HG03571 (cell line): ENCODE results near the gene AIFM3.
"Not testable (repeated sequence)": the region's sequence is repeated elsewhere in the genome, so short reads cannot be mapped to it uniquely, and the experiment has no call there.

Experiments used
- ATAC-seq: cut with Tn5 transposase; IDR thresholded peaks from one replicate; pipeline ENCODE4 v1.9.1; 2021; ENCODE audit not compliant: unreplicated experiment

Gene AIFM3

DNA sequence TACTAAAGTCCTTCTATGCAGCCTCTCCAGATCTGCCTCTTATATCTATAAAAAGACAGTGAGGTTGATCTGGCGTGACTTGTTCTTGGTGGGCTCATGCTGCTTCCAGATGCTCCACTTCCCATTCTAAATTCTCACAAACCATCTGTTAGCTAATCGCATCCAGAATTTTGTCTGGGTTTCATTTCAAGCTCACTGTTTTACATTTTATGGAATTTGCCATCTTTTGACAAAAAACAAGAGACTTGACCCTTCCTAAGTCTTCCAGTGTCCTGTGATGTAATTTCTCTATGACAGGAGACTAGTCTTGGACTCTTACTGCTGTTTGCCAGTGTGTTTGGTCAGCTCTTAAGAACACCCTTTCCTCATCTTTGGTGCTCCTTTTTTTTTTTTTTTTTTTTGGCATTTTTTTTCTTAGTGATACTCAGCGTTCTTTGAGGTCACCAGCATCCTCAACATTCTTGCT lies 26.8 kb upstream of the AIFM3 start:
- ATAC-seq, result no peak

DNA sequence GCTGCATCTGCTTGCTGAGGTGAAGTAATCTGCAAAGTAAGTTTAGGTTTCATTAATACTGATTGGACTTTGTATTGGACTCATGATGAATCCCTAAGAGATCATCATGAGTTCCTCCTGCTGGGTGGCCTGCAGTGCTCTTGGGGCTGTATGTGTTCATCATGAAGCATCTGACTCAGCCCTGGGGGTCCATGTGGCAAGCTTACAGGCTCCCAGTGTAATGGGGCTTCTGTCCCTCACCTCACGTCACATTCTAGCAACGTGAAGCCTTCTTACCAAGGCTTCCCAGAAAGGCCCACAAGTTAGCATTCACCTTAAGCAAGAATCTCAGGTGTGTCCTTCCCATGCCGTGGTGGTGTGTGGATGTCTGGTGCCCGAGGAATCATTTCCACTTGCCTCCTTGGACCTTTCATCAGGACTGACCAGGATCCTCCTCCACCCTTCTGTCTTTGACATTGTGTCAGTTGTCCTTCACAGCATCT lies 26.1 kb upstream of the AIFM3 start:
- ATAC-seq, result no peak

DNA sequence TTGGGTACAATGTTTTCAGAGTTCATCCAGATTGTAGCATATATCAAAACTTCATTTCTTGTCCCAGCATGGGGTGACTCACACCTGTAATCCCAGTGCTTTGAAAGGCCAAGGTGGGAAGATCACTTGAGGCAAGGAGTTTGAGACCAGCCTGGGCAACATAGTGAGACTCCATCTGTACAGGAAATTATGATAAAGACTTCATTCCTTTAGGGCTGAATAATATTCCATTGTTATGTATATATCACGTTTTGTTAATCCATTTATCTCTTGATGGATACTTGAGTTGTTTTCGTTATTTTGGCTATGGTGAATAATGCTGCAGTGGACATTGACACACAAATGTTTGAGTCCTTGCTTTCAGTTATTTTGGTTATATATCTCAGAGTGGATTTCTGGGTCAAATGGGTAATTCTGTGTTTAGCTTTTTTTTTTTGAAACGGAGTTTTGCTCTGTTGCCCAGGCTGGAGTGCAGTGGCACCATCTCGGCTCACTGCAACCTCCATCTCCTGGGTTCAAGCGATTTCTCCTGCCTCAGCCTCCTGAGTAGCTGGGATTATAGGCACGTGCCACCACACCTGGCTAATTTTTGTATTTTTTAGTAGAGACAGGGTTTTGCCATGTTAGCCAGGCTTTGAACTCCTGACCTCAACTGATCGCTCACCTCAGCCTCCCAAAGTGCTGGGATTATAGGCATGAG lies 24.7 kb upstream of the AIFM3 start:
- ATAC-seq, result not testable (repeated sequence)

DNA sequence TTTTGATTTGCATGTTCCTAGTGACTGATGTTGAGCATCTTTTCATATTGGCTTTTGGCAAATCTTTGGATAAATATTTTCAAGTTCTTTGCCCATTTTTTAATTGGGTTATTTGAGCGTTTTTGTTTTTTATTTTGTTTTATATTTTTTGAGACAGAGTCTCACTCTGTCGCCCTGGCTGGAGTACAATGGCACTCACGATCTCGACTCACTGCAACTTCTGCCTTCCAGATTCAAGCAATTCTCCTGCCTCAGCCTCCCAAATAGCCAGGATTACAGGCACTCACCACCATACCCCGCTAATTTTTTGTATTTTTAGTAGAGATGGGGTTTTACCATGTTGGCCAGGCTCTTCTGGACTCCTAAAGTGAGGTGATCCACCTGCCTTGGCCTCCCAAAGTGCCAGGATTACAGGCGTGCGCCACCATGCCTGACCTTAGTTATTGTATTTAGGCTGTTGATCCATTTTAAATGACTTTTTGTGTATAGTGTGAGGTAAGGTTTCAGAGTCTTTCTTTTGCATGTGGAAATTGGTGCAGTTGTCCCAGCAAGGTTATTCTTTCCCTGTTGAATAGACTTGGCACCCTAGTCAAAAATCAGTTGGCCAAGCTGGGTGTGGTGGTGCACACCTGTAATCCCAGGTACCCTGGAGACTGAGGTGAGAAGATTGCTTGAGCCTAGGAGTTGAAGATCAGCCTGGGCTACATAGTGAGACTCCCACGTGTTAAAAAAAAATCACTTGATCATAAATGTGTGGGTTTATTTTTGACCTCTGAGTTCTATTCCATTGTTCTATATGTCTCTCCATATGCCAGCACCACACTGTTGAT lies 23.7 kb upstream of the AIFM3 start:
- no peak for ATAC-seq

DNA sequence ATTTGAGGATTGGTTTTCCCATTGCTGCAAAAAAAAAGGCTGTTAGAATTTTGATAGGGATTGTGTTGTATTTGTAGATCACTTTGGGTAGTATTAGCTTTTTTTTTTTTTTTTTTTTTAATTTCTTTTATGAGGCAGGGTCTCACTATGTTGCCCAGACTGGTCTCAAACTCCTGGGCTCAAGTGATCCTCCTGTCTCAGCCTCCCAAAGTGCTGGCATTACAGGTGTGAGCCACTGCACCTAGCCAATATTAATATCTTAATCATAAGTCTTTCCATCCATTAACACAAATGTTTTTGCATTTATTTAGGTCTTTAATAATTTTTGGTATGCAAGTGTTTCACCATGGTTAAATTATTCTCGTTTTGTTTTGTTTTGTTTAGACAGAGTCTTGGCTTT lies 23.0 kb upstream of the AIFM3 start:
- no peak for ATAC-seq

DNA sequence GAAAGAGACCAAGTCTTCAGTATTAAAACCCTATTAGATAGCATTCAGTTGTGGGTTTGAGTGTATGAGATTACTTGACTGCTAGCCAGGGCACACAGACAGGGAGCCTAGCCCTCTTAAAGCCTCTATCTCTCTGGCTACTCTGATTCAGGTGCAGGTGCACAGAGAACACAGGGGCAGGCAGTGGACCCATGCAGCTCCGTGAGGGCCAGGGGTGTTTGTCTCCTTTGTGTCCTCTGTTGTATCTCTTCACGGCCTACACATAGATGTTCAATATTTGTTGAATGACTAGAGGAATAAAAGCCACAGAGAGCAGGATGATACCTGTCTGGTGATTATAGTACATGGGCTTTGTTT lies 21.5 kb upstream of the AIFM3 start:
- no peak for ATAC-seq

DNA sequence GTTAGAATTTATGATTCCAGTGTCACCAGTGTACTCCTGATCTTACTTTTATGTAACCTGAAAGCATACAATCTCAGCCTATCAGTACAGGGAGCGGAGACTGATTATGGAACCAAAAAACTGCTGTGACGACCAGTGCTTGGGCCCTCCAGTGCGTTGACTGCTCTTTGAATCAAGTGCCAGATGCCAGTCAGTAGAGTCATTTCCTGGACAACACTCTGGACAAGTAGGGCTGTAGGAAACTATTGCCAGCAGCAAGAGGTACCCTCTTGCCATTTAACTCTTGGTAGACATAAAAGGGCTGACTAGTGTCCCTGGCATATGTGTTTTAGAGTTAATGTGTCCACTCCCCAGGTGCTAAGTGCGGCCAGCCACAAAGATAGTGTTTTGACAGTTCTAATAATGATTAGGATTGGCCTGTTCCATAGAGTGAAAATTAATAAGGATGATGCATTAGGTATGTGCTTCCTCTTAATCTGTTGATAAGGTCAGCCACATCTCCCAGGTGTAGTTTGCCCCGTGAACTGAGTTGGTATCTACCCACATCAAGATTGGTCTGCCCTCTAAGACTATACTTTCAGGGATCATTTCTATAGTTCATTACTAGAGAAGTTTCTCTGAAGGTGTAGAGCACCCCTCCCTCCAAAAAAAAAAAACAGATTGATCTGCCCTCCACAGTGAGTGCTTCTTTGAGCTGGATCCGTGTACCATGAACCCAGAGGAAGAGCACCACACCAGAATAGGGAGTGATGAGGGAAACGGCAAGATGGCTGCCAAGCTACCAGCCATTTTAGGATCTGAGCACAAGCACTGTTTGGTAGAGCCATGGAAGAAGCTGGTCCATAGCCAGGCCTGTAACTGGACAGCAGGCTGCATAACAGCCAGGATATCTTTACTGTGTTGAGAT lies 20.7 kb upstream of the AIFM3 start:
- ATAC-seq, result no peak

DNA sequence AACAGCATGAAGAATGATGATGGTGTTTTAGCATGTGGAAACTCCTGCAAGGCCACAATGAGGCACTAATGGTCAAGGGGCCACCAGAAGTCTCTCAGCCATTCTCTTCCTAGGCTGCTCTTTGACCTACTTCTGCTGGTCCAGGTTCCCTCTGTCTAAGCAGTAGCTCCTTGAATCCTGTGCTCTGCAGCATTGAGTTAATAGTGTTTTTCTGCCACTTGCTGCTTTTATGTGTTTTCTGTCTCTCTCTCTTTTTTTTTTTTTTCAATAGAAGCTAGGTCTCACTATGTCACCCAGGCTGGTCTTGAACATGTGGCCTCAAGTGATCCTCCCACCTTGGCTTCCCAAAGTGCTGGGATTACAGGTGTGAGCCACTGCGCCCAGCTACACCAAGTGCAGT lies 20.1 kb upstream of the AIFM3 start:
- no peak for ATAC-seq

DNA sequence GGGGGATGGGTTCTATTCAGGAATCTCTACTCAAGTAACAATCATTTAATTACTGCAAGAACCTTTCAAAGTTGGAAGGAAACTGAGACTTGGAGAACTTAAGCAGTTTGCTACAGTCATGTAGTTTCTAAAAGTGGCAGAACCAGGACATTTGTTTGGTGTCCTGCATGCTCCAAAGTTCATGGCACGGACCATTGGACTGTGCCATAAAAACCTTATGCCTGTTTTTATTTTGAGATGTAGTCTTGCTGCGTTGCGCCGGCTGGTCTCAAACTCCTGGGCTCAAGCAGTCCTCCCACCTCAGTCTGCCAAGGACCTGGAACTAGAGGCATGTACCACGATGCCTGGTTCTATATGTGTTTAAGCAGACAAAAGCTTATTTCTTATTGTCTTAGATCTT lies 18.6 kb upstream of the AIFM3 start:
- ATAC-seq, result no peak

DNA sequence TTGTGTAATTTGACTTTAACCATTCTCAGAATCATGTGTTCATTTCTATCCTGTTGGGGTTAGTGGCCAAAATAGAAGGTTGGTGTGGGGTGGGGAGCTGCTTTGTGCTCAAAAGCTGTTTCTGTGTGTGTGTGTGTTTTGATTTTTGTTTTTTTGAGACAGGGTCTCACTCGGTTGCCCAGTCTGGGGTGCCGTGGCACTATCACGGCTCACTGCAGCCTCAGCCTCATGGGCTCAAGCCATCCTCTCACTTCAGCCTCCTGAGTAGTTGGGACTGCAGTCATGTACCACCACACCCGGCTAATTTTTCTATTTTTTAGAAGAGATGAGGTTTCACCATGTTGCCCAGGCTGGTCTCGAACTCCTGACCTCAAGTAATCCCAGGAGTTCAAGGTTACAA lies 18.1 kb upstream of the AIFM3 start:
- ATAC-seq, result no peak

DNA sequence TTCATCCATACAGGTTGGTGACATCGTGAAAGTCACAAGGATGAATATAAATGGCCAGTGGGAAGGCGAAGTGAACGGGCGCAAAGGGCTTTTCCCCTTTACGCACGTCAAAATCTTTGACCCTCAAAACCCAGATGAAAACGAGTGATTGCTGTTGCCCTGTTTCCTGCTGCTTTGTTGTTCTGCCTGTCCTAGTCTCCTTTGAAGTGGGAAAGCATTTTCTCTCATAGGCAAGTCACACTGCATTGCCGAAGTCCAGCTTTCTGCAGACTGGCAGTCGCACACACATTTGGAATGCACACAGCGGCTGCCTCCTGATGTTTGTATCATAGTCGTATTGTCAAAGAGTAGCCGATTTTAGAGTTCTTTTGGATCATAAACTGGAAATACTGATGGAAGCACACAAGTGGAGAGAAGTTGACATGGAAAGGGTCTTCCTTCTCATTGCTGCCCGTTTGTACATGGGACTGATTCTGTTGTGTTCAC lies 17.3 kb upstream of the AIFM3 start:
- no peak for ATAC-seq

DNA sequence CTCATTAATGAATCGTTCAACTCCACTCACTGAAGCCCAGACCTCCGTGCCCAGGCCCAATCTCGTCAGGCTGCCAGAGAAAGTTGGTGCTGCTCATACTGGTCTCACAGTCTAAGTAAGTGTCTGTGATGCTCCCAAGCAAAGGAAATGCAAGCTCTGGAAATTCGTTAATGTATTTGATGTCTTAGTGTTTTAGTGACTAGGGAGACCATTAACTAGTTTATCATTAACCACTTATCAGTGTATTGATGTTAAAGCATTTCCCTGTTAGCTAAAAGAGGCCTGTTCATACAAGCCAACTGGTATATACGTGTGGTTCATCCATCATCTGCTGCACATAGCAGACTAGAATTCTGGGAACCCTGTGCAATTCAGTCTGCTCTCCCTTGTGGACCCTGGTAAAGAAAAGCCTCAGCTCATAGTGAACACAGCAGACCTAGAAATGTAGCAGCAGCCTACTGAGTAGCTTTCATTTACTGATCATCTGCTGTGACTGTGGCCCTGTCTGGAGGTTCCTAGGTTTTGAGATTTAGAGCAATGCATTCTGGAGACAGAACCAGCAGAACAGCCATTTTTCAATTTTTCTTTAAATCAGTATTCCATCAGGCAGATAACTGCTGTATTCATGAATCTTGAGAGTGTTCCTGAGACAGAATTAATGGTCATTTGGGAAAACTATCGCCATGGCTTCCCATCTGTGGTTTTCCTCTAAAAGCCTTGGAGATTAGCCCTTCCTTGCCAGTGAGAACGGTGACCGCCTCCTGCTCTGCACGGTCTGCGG lies 15.7 kb upstream of the AIFM3 start:
- ATAC-seq, result no peak

DNA sequence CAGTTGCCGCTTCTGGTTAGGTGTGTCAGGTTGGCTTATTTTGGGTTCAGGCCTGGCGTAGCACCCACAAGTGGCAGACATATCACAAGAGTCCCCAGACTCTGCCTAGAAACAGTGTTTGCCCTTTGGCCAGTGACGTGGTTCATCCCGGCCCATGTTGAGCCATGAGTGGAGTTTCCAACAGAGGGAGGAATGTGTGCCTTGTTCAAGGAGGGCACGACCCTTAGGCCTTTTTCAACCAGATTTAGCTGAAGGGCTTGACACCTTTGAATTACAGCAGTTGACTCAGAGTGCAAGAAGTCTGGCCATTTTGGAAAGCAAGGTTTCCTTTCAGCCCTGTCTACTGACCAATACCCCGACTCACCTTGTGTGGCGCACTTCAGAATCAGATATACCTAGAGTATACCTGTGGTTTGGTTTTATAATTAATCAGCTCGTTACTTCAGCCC lies 15.1 kb upstream of the AIFM3 start:
- no peak for ATAC-seq

DNA sequence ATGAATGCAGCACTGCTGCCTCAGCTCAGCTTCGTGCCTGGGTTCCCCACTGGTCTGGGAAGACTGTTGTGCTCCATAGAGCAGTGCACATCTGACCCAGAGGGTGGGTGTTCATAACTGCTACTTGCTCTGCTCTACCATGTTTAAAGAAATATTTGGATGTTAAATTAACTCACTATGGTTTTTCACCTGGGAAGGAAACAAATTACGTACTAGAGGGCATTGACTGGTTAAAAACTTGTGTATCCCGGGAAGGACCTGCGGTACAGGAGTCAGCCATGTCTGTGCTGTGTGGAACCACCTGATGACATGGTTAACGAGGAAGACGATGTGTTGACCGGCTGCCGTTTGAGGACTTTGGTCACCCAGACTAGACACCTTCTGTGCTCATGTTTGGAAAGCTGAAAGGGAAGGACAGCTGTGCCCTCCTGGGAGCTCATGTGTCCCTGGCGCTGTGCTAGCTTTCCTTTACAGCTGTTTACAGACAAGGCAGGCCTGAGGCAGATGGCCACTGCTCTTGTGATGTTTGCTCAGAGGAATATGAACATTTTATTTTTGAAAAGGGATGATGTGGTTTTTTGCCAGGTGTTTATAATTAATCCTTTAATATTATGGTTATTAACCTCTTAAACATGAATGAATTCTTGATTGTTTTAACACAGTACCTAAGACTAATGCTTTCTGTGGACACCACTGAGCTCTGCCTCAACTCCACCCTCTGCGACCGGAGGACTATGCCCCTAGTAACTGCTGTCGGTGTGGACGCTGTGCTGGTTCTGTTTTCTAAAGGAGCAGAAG lies 14.3 kb upstream of the AIFM3 start:
- ATAC-seq, result no peak

DNA sequence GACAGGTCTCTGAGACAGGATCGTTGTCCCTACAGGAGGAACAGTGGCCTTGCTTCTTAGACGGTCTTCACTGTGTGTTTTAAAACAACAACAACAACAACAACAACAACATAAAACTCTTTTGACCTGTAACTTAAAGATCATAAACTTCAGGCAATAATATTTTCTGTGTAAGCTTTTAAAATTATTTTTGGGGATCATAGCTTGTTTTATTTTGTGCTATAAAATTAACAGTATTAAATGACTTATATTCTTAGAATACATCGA lies 13.8 kb upstream of the AIFM3 start:
- no peak for ATAC-seq

DNA sequence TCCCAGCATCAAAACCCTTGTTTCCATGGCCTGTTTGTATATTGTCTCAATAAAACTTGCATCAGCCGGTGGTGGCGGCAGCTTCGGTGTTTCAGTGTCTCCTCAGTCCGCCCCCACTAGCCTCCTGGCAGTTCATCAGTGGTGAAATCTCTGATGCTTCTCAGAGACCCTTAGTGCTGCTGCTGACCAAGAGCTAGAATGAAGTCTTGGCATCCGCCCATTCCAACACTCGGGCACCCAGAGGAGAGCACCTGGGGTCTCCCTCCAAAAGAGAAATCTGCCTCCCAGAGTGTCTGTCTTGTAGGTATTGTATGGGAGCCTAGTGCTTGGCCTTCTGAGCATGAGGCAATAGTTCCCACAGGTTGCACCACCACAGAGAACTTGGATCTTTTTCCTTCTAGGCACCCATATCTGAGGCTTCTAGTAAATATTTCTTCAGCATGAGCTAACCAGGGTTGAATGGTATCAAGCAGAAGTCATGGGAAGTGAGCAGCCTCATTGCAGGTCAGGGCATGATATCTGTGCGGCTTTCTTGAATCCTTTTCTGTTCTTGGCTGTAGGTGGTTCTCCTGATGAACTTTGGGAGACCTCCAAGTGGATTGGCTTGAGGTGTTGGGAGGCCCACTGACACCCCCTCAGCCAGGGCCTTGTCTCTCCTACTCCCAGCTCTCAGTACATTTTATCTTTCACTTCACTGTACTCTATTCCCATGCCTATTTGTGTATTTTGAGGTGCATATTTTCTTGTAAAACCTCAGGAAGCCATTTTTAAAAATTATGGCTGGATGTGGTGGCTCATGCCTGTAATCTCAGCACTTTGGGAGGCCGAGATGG lies 13.2 kb upstream of the AIFM3 start:
- ATAC-seq, result no peak

DNA sequence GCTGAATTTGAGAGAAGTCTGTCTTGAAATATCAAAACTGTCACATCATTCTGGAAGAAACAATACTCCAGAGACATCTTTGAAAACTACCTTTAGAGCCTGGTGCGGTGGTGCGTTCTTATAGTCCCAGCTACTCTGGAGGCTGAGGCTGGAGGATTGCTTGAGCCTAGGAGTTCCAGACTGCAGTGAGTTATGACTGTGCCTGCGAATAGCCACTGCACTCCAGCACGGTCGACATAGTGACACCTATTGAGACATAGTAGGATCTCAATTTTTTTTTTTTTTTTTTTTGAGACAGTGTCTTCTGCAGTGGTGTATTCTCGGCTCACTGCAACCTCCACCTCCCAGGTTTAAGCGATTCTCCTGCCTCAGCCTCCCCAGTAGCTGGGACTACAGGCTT lies 11.5 kb upstream of the AIFM3 start:
- no peak for ATAC-seq

DNA sequence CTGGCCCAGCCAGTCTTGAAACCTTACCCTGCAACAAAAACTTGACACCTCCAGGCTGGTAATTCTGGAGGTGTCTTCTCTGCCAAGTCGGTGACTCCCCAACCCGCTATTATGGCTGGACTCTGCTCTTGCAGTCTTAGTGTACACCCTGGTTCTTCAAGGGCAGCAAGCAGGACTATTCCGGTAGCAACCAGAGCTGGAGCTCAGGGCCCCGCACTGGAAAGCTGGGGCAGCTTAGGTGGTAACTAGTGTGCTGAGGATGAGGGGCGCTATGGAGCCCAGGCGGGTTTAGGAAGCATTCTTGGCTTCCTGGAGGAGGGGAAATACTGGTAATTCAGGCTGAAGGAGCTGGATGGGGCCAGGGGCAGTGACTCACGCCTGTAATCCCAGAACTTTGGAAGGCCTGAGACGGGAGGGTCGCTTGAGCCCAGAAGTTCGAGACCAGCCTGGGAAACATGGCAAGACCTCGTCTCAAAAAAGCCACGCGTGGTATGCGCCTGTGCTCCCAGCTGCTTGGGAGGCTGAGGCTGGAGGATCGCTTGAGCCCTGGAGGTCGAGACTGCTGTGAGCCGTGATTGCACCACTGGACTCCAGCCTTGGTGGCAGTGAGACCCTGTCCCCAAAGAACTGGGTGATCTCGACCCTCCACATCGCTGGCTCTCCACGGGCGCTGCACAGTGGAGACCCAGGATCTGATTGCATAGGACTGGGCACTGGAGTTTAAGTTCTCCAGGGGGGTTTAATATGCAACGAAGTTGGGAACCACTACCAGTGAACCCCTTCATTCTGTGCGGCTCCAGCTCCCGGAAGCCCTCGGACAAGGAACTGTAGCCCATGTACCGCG lies 10.6 kb upstream of the AIFM3 start:
- ATAC-seq, result no peak
